GM23338 (cell line): ENCODE results near the gene GRID2. TPM values are rescaled to one million over a fixed set of nuclear protein-coding genes. Genes with fewer than 3 reads are reported as not detected.

ENCODE experiments used
- ATAC-seq: fragments of 200-7000 bp; cut with Tn5 transposase; 3 replicates; pipeline ENCODE4 v1.9.1; 2020
- DNase-seq: peaks from one replicate; pipeline ENCODE4 v3.0.0-alpha.2; 2015; ENCODE audit warnings: low spot score
- H2AFZ ChIP-seq: fragments of 200-600 bp; sonication (generic); 2 replicates; pipeline ENCODE4 v1.8.0; 2016; ENCODE audit warnings: antibody characterized with exemption, mild to moderate bottlenecking, moderate library complexity
- H3F3A ChIP-seq: fragments of 200-600 bp; sonication (generic); replicated peaks from 2 replicates; pipeline ENCODE4 v1.8.0; 2017; ENCODE audit warnings: antibody characterized with exemption, mixed run types, low read depth
- H3K27ac ChIP-seq: fragments of 200-600 bp; sonication (generic); 2 replicates; pipeline ENCODE4 v1.6.1; 2016; ENCODE audit warnings: low read depth
- H3K27me3 ChIP-seq: fragments of 200-600 bp; sonication (generic); 2 replicates; pipeline ENCODE4 v1.8.0; 2016; ENCODE audit warnings: mild to moderate bottlenecking, mixed run types, moderate library complexity; ENCODE audit not compliant: insufficient read depth
- H3K36me3 ChIP-seq: fragments of 200-600 bp; sonication (generic); 2 replicates; pipeline ENCODE4 v1.8.0; 2016; ENCODE audit warnings: mild to moderate bottlenecking; ENCODE audit not compliant: insufficient read depth
- H3K4me1 ChIP-seq: fragments of 200-600 bp; sonication (generic); 2 replicates; pipeline ENCODE4 v1.8.0; 2016; ENCODE audit warnings: mild to moderate bottlenecking, moderate library complexity; ENCODE audit not compliant: insufficient read depth
- H3K4me2 ChIP-seq: fragments of 200-600 bp; sonication (generic); 2 replicates; pipeline ENCODE4 v1.7.1; 2017; ENCODE audit warnings: mixed run types
- H3K4me3 ChIP-seq: fragments of 200-600 bp; sonication (generic); 2 replicates; pipeline ENCODE4 v1.6.1; 2016; ENCODE audit warnings: mixed run types
- H3K79me2 ChIP-seq: fragments of 200-600 bp; sonication (generic); replicated peaks from 2 replicates; pipeline ENCODE4 v1.8.0; 2017; ENCODE audit warnings: mild to moderate bottlenecking; ENCODE audit not compliant: insufficient read depth
- H3K9me2 ChIP-seq: fragments of 200-600 bp; sonication (generic); 2 replicates; pipeline ENCODE4 v1.8.0; 2017; ENCODE audit not compliant: insufficient read depth
- H4K20me1 ChIP-seq: fragments of 200-600 bp; sonication (generic); replicated peaks from 2 replicates; pipeline ENCODE4 v1.8.0; 2017; ENCODE audit warnings: mild to moderate bottlenecking; ENCODE audit not compliant: insufficient read depth
- H3K27ac Mint-ChIP-seq: 2 replicates; pipeline ENCODE4 v1.8.0; 2020; ENCODE audit warnings: inconsistent platforms, mild to moderate bottlenecking, moderate library complexity, mixed read lengths
- H3K27me3 Mint-ChIP-seq: 3 replicates; pipeline ENCODE4 v1.8.0; 2022; ENCODE audit warnings: low read depth, mild to moderate bottlenecking, moderate library complexity, mixed read lengths, inconsistent platforms; ENCODE audit not compliant: insufficient read depth, poor library complexity
- H3K36me3 Mint-ChIP-seq: 3 replicates; pipeline ENCODE4 v1.8.0; 2021; ENCODE audit warnings: low read depth, mild to moderate bottlenecking, inconsistent platforms, moderate library complexity, mixed read lengths
- H3K4me1 Mint-ChIP-seq: 3 replicates; pipeline ENCODE4 v1.8.0; 2020; ENCODE audit warnings: mild to moderate bottlenecking, inconsistent platforms, mixed read lengths
- H3K4me3 Mint-ChIP-seq: 3 replicates; pipeline ENCODE4 v1.8.0; 2021; ENCODE audit warnings: moderate library complexity, mild to moderate bottlenecking, inconsistent platforms, mixed read lengths
- H3K9me3 Mint-ChIP-seq: 3 replicates; pipeline ENCODE4 v1.8.0; 2020; ENCODE audit warnings: moderate library complexity, mild to moderate bottlenecking, inconsistent platforms, mixed read lengths
- CTCF ChIP-seq, 2 experiments: fragments of 200-600 bp in 1 of 2; sonication (generic) in 1 of 2; conservative IDR thresholded peaks; 2 replicates each; pipeline versions ENCODE4 v1.5.1 to v1.6.1; 2016 to 2017; ENCODE audit warnings: antibody characterized with exemption in 2 of 2, low read depth in 2 of 2, mild to moderate bottlenecking in 2 of 2, moderate library complexity in 1 of 2
- ETS1 ChIP-seq: IDR thresholded peaks from 2 replicates; pipeline ENCODE4 v1.6.1; 2016; ENCODE audit warnings: antibody characterized with exemption
- EZH2 ChIP-seq: fragments of 200-600 bp; sonication (generic); IDR thresholded peaks from one replicate; pipeline ENCODE4 v1.8.0; 2017; ENCODE audit warnings: antibody characterized with exemption, mild to moderate bottlenecking, low read depth; ENCODE audit not compliant: unreplicated experiment
- POLR2AphosphoS5 ChIP-seq: IDR thresholded peaks from 2 replicates; pipeline ENCODE4 v1.6.1; 2016; ENCODE audit warnings: antibody characterized with exemption, low read depth
- STAT1 ChIP-seq: IDR thresholded peaks from one replicate; pipeline ENCODE4 v1.6.1; 2016; ENCODE audit warnings: antibody characterized with exemption; ENCODE audit not compliant: unreplicated experiment
- ZNF462 ChIP-seq: fragments of 250-450 bp; sonication (Bioruptor Pico); IDR thresholded peaks from 2 replicates; pipeline ENCODE4 v1.5.0; 2020; ENCODE audit warnings: mild to moderate bottlenecking, moderate library complexity
- polyA plus RNA-seq: library from polyadenylated mRNA; unstranded; fragments of >200 nt; fragmentation: Nextera tagmentation; extraction: Ambion mirVana; gene quantifications from 2 replicates; pipeline ENCODE4 v1.2.1, GENCODE V29; 2016
- total RNA-seq: library from RNA; depleted of rRNA; stranded (reverse); fragments of >200 nt; shearing (Covaris generic); gene quantifications from 2 replicates; pipeline ENCODE4 v1.2.3, GENCODE V29; 2014

Gene GRID2
- total and polyA plus RNA-seq, 2 experiments from 2014 or later, result 19.9 to 65.4 TPM

GRCh38 chr4:93791570-93792195, 1487.9 kb downstream of the GRID2 start (continued):
- no peak for TF ChIP-seq ZNF462 (CRISPR knock-in tag)
- no peak for TF ChIP-seq EZH2
- no peak for TF ChIP-seq POLR2AphosphoS5
- no peak for TF ChIP-seq ETS1

DNA sequence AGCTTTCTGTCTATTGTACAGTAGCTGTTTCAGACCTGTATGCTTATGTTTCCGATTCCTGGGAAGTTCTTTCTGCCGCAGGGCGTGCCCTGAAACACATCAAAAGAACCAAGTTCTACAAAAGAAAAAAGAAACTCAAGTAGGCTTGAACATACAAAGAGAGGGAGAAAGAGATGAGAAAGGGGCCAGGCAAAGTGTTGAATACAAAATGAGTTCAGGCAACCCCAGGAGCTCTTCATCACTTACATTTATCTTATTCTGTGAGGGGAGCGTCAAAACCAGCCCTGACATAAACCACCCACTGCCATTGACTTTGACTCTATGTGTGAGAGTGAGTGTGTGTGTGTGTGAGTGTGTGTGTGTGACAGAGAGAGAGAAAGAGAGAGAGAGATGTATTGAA, 1498.3 kb downstream of the GRID2 start:
- Mint-ChIP-seq H3K27me3 (no peaks in the 10 kb centered on the region), H3K9me3 (no peaks in the 10 kb centered on the region), H3K4me3 (no peak overlapping the region), H3K27ac (no peak overlapping the region), H3K4me1 (no peaks in the 10 kb centered on the region), H3K36me3 (no peaks in the 10 kb centered on the region)
- Histone ChIP-seq H3K4me1 (no peaks in the 10 kb centered on the region; the same call in 1 of the 2 replicates), H3K9me2 (peaks cover 5% of the 10 kb centered on the region; the same call in 1 of the 2 replicates), H3F3A (no peaks in the 10 kb centered on the region), H2AFZ (no peak overlapping the region), H3K4me3 (no peak overlapping the region), H3K4me2 (no peak overlapping the region), H3K27ac (no peak overlapping the region), H4K20me1 (0 out of 2 replicates have a peak, but pooled peaks cover 3% of the 10 kb centered on the region), H3K27me3 (no peaks in the 10 kb centered on the region), H3K36me3 (no peaks in the 10 kb centered on the region), H3K79me2 (no peaks in the 10 kb centered on the region)
- TF ChIP-seq CTCF (conservative IDR thresholded peaks at IDR 0.05; ENCODE audit: low read depth in 2 of 2) (no peak), STAT1 (no peak), EZH2 (no peak)
- ATAC-seq (no peak), DNase-seq (no peak)
